Mesendoderm (in vitro differentiated cells): ENCODE data around the gene GFM1.

Experiments
- DNase-seq: peaks from one replicate; pipeline ENCODE4 v3.0.0; 2013
- H2AK5ac ChIP-seq: 2 replicates; pipeline ENCODE4 v1.6.1; 2013; ENCODE audit warnings: low read length, inconsistent platforms
- H2BK120ac ChIP-seq: 2 replicates; pipeline ENCODE4 v1.6.1; 2013; ENCODE audit warnings: low read depth, mild to moderate bottlenecking, low read length, moderate library complexity, mixed read lengths
- H2BK15ac ChIP-seq: replicated peaks from 2 replicates; pipeline ENCODE4 v1.6.1; 2013; ENCODE audit warnings: low read depth, mild to moderate bottlenecking, moderate library complexity
- H2BK5ac ChIP-seq: 2 replicates; pipeline ENCODE4 v1.6.1; 2013; ENCODE audit warnings: low read length, inconsistent platforms
- H3K18ac ChIP-seq: 2 replicates; pipeline ENCODE4 v1.6.1; 2013; ENCODE audit warnings: mild to moderate bottlenecking, low read length, mixed read lengths
- H3K23ac ChIP-seq: one replicate; pipeline ENCODE4 v1.6.1; 2013; ENCODE audit warnings: low read length
- H3K27ac ChIP-seq: 2 replicates; pipeline ENCODE4 v1.5.1; 2013; ENCODE audit warnings: low read depth, mild to moderate bottlenecking, inconsistent platforms, low read length, moderate library complexity
- H3K27me3 ChIP-seq: 2 replicates; pipeline ENCODE4 v1.6.1; 2013; ENCODE audit warnings: low read length, control low read depth, mild to moderate bottlenecking, inconsistent platforms; ENCODE audit not compliant: insufficient read depth, poor library complexity
- H3K36me3 ChIP-seq: 2 replicates; pipeline ENCODE4 v1.6.1; 2013; ENCODE audit warnings: low read length, inconsistent platforms; ENCODE audit not compliant: control insufficient read depth, insufficient read depth
- H3K4ac ChIP-seq: one replicate; pipeline ENCODE4 v1.6.1; 2013; ENCODE audit warnings: low read depth, mild to moderate bottlenecking, low read length, moderate library complexity
- H3K4me1 ChIP-seq: 2 replicates; pipeline ENCODE4 v1.6.1; 2013; ENCODE audit warnings: low read depth, low read length, inconsistent platforms; ENCODE audit not compliant: control insufficient read depth
- H3K4me2 ChIP-seq: 2 replicates; pipeline ENCODE4 v1.6.1; 2013; ENCODE audit warnings: low read length
- H3K4me3 ChIP-seq: 2 replicates; pipeline ENCODE4 v1.5.1; 2013; ENCODE audit warnings: mild to moderate bottlenecking, low read length
- H3K56ac ChIP-seq: one replicate; pipeline ENCODE4 v1.6.1; 2013; ENCODE audit warnings: low read length
- H3K79me1 ChIP-seq: 2 replicates; pipeline ENCODE4 v1.6.1; 2013; ENCODE audit warnings: low read length, inconsistent platforms
- H3K79me2 ChIP-seq: 2 replicates; pipeline ENCODE4 v1.6.1; 2013; ENCODE audit warnings: mild to moderate bottlenecking, low read length; ENCODE audit not compliant: control insufficient read depth, insufficient read depth
- H3K9ac ChIP-seq: 2 replicates; pipeline ENCODE4 v1.6.1; 2013; ENCODE audit warnings: low read length, inconsistent platforms
- H4K5ac ChIP-seq: one replicate; pipeline ENCODE4 v1.6.1; 2013; ENCODE audit warnings: low read length
- H4K8ac ChIP-seq: one replicate; pipeline ENCODE4 v1.6.1; 2013; ENCODE audit warnings: low read depth, mild to moderate bottlenecking, control low read depth, low read length, moderate library complexity
- WGBS: extraction: QIAGEN DNeasy Blood & Tissue Kit; methylation state at CpG from one replicate; pipeline ENCODE4 v1.1.7; 2013; ENCODE audit warnings: low lambda C conversion rate, missing lambda C conversion rate; ENCODE audit not compliant: insufficient coverage; ENCODE audit errors: extremely low coverage; 5-methylcytosine and 5-hydroxymethylcytosine counted together

GFM1 gene

DNA sequence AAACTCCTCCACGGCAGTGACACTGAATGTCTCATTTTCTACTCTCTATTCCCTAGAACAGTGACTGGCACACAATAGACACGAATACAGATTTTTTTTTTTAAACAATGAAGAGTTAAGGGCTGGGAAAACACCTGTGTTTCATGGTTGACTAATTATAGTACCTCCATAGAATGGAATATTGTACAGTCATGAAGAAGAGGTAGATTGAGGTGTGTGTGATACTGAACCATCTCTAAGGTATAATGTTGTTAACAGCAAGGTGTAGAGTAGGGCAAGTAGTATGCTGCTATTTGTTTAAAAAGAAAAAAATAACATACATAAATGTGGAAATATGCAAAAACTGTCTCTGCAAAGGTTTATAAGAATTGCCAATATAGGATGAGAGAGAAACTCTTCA, 93.1 kb downstream of the GFM1 start:
- H3K4me2 ChIP-seq, result no peak overlapping the region
- H3K4ac ChIP-seq, result no peak overlapping the region

GRCh38 chr3:158737976-158738615, 93.8 kb downstream of the GFM1 start:
- Histone ChIP-seq H2BK5ac (no peak overlapping the region), H2AK5ac (no peak overlapping the region), H2BK15ac (no peak overlapping the region), H3K4me1 (no peaks in the 10 kb centered on the region), H4K5ac (no peak overlapping the region), H3K4me3 (no peak overlapping the region), H3K27ac (no peak overlapping the region), H3K23ac (no peak overlapping the region), H3K56ac (no peak overlapping the region), H3K18ac (no peak overlapping the region), H3K79me1 (no peaks in the 10 kb centered on the region), H3K36me3 (no peaks in the 10 kb centered on the region), H3K4me2 (no peak overlapping the region), H4K8ac (no peak overlapping the region), H3K27me3 (no peaks in the 10 kb centered on the region), H3K4ac (no peak overlapping the region), H2BK120ac (no peak overlapping the region), H3K9ac (no peak overlapping the region), H3K79me2 (no peaks in the 10 kb centered on the region)
- DNase-seq, result no peak
- no CpG with 5 or more reads among the region's 9 CpGs for WGBS

More for the DNA sequence above, 93.1 kb downstream of the GFM1 start:
- no peak for DNase-seq
- no peaks in the 10 kb centered on the region for H3K27me3 ChIP-seq
- no peaks in the 10 kb centered on the region for H3K79me1 ChIP-seq
- no CpG with 5 or more reads among the region's 2 CpGs for WGBS
- no peak overlapping the region for H3K18ac ChIP-seq
- no peak overlapping the region for H4K8ac ChIP-seq
- H2BK15ac ChIP-seq, result no peak overlapping the region
- no peaks in the 10 kb centered on the region for H3K4me1 ChIP-seq
- H2BK5ac ChIP-seq, result no peak overlapping the region
- no peak overlapping the region for H4K5ac ChIP-seq
- no peak overlapping the region for H3K4me3 ChIP-seq
- H3K23ac ChIP-seq, result no peak overlapping the region
- no peaks in the 10 kb centered on the region for H3K79me2 ChIP-seq
- no peak overlapping the region for H2BK120ac ChIP-seq
- no peak overlapping the region for H2AK5ac ChIP-seq
- H3K56ac ChIP-seq, result no peak overlapping the region
- no peak overlapping the region for H3K9ac ChIP-seq
- H3K36me3 ChIP-seq, result no peaks in the 10 kb centered on the region
- H3K27ac ChIP-seq, result no peak overlapping the region

- Histone ChIP-seq H4K5ac (no peak overlapping the region), H2AK5ac (no peak overlapping the region), H3K4ac (no peak overlapping the region), H3K4me2 (no peak overlapping the region), H3K4me1 (no peaks in the 10 kb centered on the region), H3K18ac (no peak overlapping the region), H2BK15ac (no peak overlapping the region), H3K4me3 (no peak overlapping the region), H3K79me2 (no peaks in the 10 kb centered on the region), H4K8ac (no peak overlapping the region), H2BK120ac (no peak overlapping the region), H3K9ac (no peak overlapping the region), H3K23ac (no peak overlapping the region), H3K36me3 (no peaks in the 10 kb centered on the region), H3K27ac (no peak overlapping the region), H3K56ac (no peak overlapping the region), H3K79me1 (no peaks in the 10 kb centered on the region), H2BK5ac (no peak overlapping the region), H3K27me3 (no peaks in the 10 kb centered on the region)
- no CpG with 5 or more reads among the region's 6 CpGs for WGBS
- DNase-seq, result no peak
These were observed 94.3 kb downstream of the GFM1 start for GRCh38 chr3:158738653-158739052.

- DNase-seq, result no peak
- Histone ChIP-seq H4K5ac (no peak overlapping the region), H2BK5ac (no peak overlapping the region), H2AK5ac (no peak overlapping the region), H2BK120ac (no peak overlapping the region), H3K9ac (no peak overlapping the region), H3K79me2 (no peaks in the 10 kb centered on the region), H2BK15ac (no peak overlapping the region), H3K23ac (no peak overlapping the region), H3K27ac (no peak overlapping the region), H3K4me1 (no peaks in the 10 kb centered on the region), H4K8ac (no peak overlapping the region), H3K18ac (no peak overlapping the region), H3K4me2 (no peak overlapping the region), H3K4ac (no peak overlapping the region), H3K56ac (no peak overlapping the region), H3K4me3 (no peak overlapping the region), H3K27me3 (no peaks in the 10 kb centered on the region), H3K36me3 (no peaks in the 10 kb centered on the region), H3K79me1 (no peaks in the 10 kb centered on the region)
- WGBS, result no CpG with 5 or more reads among the region's 4 CpGs
These were observed 94.8 kb downstream of the GFM1 start for GRCh38 chr3:158739078-158739477.

GRCh38 chr3:158739661-158740060, 95.3 kb downstream of the GFM1 start:
- H2BK120ac ChIP-seq, result no peak overlapping the region
- no peak overlapping the region for H4K8ac ChIP-seq
- no peak overlapping the region for H3K9ac ChIP-seq
- H3K36me3 ChIP-seq, result no peaks in the 10 kb centered on the region
- H3K27ac ChIP-seq, result no peak overlapping the region
- no peak for DNase-seq
- H3K4ac ChIP-seq, result no peak overlapping the region
- no peaks in the 10 kb centered on the region for H3K79me2 ChIP-seq
- WGBS, result no CpG with 5 or more reads among the region's 3 CpGs
- H2BK5ac ChIP-seq, result no peak overlapping the region
- no peak overlapping the region for H3K4me2 ChIP-seq
- no peak overlapping the region for H3K4me3 ChIP-seq
- no peak overlapping the region for H2AK5ac ChIP-seq
- H3K79me1 ChIP-seq, result no peaks in the 10 kb centered on the region
- no peak overlapping the region for H4K5ac ChIP-seq
- H3K18ac ChIP-seq, result no peak overlapping the region
- H3K23ac ChIP-seq, result no peak overlapping the region
- no peaks in the 10 kb centered on the region for H3K4me1 ChIP-seq
- no peaks in the 10 kb centered on the region for H3K27me3 ChIP-seq
- no peak overlapping the region for H3K56ac ChIP-seq
- no peak overlapping the region for H2BK15ac ChIP-seq
